Pancreas (tissue), 10 donors: Measurements from ENCODE around the gene SLC6A16. TPM values are rescaled to one million over a fixed set of nuclear protein-coding genes. Genes with fewer than 3 reads are reported as not detected.

Experiments used
- ATAC-seq, 4 donors: fragments of 200-7000 bp; cut with Tn5 transposase; one replicate each; pipeline versions ENCODE4 v1.8.0 to v1.9.1; 2020; ENCODE audit warnings: mild to moderate bottlenecking in 4 of 4, moderate library complexity in 4 of 4
- DNase-seq, 6 donors: peaks; one replicate each; pipeline ENCODE4 v3.0.0-alpha.2; 2020
- FAIRE-seq: peaks from 2 replicates; lab custom pipeline; 2012; peaks lifted over from hg19 to GRCh38; lab: Jason Lieb, UNC
- H3K27ac ChIP-seq, 4 donors: fragments of 200-600 bp; sonication (generic); 1 replicate in 3 of 4; 2 replicates in 1 of 4; pipeline versions ENCODE4 v1.5.0 to v1.8.0; 2020
- H3K27me3 ChIP-seq, 4 donors: fragments of 200-600 bp; one replicate each; pipeline ENCODE4 v1.8.0; 2021
- H3K36me3 ChIP-seq, 3 donors: fragments of 200-600 bp; sonication (generic) in 1 of 3; one replicate each; pipeline versions ENCODE4 v1.5.0 to v1.8.0; 2020 to 2021
- H3K4me1 ChIP-seq, 3 donors: fragments of 200-600 bp; one replicate each; pipeline ENCODE4 v1.8.0; 2021
- H3K4me3 ChIP-seq, 4 donors: fragments of 200-600 bp; sonication (generic) in 2 of 4; one replicate each; pipeline versions ENCODE4 v1.5.0 to v1.8.0; 2020 to 2021
- H3K9me3 ChIP-seq, 4 donors: fragments of 200-600 bp; one replicate each; pipeline ENCODE4 v1.8.0; 2021
- WGBS, 2 donors: extraction: QIAGEN DNeasy Blood & Tissue Kit; methylation state at CpG; one replicate each; pipeline ENCODE4 v1.1.7; 2013; 5-methylcytosine and 5-hydroxymethylcytosine counted together
- intact Hi-C, 3 donors: fragments of 100-400 bp; cut with DNase I; formaldehyde crosslinking; loops; one replicate each; pipeline versions ENCODE4 v1.11.1 to v1.14.2; 2022
- polyA plus RNA-seq, 2 donors: library from polyadenylated mRNA; stranded (reverse); fragments of 200-250 nt; gene quantifications; one replicate each; pipeline ENCODE4 v1.2.3, GENCODE V29; 2013
- total RNA-seq, 6 donors: library from RNA; stranded (reverse); fragmentation: NEBNext Ultra II Directional in 4 of 6; extraction: Animal tissue kit (Norgen Biotek cat#: 25700) in 4 of 6; gene quantifications; one replicate each; pipeline versions ENCODE4 v1.2.1 to v1.2.4, GENCODE V29; 2021 to 2023
- TF ChIP-seq, protein P1 (sequence below), 4 donors: fragments of 200-600 bp; sonication (generic) in 3 of 4; IDR thresholded peaks; one replicate each; pipeline versions ENCODE4 v1.5.0 to v1.8.0; 2021; ENCODE audit warnings: antibody characterized with exemption in 4 of 4
- donor health status: healthy with polysubstance abuse.
- donor health status: DM: no; HTN: no; CAD: no; lungs with moderate emphysema.
- donor health status: DM: no; HTN: no; CAD: no.
- donor health status: control.
- donor health status: control.
- donor health status: Bipolar disorder and iron deficiency.
- donor health status: DM: yes; HTN: yes; CAD: no.
- donor health status: DM: no; HTN: no; CAD: no.
- donor health status: DM: no; HTN: no; CAD: no.
- donor health status: DM: yes; HTN: yes; CAD: no.

The SLC6A16 gene
- total and polyA plus RNA-seq, 8 donors: 1.5 to 5.9 (median 3.2) TPM

DNA sequence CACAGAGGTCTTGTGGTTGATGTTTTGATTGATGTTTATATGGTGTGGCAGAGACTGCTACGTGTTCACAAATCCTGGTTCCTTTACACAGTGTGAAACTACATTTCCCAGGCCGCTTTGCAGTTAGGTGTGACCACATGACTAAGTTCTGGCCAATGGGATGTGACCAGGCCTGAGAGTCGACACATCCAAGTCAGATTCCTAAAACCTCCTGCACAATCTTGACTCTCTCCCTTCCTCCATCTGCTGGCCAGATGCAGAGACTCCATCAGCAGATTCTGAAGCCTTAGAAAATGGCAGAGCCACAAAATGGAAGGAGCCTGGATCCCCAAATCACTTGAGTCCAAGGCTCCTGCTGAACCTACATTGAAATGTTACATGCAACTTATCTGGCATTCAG is 22.8 kb upstream of the SLC6A16 start:
- Histone ChIP-seq H3K27me3 (no peaks in the 10 kb centered on the region), H3K4me1 (peaks cover 0 to 4% (median 0%) of the 10 kb centered on the region in 3 donors), H3K27ac (no peak overlapping the region), H3K9me3 (no peaks in the 10 kb centered on the region), H3K4me3 (no peak overlapping the region), H3K36me3 (peaks cover 0 to 19% (median 10%) of the 10 kb centered on the region in 3 donors)
- no peak for FAIRE-seq
- DNase-seq: peak in 2 of 6 donors; percentile 3 to 48
- ATAC-seq: peak; percentile 57 to 85 (median 68)
- TF ChIP-seq, protein P1, sequence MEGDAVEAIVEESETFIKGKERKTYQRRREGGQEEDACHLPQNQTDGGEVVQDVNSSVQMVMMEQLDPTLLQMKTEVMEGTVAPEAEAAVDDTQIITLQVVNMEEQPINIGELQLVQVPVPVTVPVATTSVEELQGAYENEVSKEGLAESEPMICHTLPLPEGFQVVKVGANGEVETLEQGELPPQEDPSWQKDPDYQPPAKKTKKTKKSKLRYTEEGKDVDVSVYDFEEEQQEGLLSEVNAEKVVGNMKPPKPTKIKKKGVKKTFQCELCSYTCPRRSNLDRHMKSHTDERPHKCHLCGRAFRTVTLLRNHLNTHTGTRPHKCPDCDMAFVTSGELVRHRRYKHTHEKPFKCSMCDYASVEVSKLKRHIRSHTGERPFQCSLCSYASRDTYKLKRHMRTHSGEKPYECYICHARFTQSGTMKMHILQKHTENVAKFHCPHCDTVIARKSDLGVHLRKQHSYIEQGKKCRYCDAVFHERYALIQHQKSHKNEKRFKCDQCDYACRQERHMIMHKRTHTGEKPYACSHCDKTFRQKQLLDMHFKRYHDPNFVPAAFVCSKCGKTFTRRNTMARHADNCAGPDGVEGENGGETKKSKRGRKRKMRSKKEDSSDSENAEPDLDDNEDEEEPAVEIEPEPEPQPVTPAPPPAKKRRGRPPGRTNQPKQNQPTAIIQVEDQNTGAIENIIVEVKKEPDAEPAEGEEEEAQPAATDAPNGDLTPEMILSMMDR (IDR thresholded peaks at IDR 0.05): no peak
- 70 to 77% methylated on average over 3 of the region's 3 CpGs for WGBS, 2 donors
- intact Hi-C loops: no loop called here

DNA sequence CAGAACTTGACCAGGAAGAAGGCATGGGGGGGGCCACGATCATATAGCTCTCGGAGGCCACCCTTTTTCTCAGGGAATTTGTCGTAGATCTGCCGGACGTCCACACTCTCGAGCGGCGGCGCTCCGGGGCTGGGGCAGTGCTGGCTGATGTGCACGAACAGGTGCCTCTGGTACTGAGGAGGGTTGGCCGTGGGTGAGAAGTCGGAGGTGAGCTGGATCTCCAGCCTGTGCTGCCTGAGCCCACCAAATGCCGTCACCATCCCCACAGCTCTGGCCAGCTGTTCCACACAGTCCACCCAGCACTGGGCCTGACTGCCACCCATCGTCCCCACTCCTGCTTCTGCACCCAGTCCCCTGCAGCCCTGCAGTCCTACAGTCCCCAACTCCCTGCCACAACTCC is 22.2 kb upstream of the SLC6A16 start:
- whole genome bisulfite sequencing, 2 donors: 97% methylated on average over 15 of the region's 15 CpGs
- peaks cover 0 to 4% (median 0%) of the 10 kb centered on the region in 3 donors for H3K4me1 ChIP-seq
- ATAC-seq: no peak
- intact Hi-C loops: no loop called here
- H3K9me3 ChIP-seq: no peaks in the 10 kb centered on the region
- H3K27ac ChIP-seq: no peak overlapping the region
- DNase-seq: peak in 1 of 6 donors; percentile 57
- TF ChIP-seq, protein P1 (IDR thresholded peaks at IDR 0.05): no peak
- H3K36me3 ChIP-seq: peaks cover 0 to 26% (median 10%) of the 10 kb centered on the region in 3 donors
- no peaks in the 10 kb centered on the region for H3K27me3 ChIP-seq
- no peak for FAIRE-seq
- H3K4me3 ChIP-seq: no peak overlapping the region

DNA sequence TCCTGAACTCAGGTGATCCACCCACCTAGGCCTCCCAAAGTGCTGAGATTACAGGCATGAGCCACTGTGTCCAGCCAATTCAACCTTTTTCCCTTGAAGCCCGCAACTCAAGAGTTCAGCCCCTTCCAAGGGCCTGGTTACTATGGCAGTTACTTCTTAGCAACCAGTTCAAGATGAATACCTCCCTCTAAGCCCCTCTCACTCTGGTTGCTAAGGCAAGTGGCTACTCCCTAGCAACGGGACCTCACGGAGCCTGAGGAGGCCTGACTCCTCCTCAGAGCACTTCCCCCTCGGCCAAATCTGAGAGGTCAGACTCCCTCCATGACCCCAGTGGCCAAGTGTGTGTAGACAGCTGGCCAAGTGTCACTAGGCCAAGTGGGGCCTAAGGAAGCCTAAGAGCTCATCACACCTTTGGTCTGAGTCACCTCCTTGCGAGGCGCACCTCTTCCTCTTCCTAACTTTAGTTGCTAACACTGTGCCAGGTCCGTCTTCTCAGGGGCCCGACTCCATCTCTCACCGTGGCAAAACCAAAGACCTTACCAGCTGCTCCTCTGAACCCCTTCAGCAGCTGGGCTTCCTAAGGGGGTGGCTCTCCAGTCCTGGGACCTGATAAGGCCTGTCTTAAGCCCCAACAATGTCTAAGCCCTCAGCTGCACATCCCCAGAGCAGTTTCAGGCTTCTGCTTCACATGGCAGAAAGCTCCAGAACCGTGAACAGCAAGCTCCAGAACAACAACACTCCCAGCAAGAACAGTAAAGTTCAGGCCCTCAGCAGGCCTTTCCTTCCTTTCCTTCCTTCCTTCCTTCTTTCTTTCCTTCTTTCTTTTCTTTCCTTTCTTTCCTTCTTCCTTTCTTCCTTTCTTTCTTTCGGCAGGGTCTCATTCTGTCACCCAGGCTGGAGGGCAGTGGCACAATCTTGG is 19.8 kb upstream of the SLC6A16 start:
- FAIRE-seq (no peak), ATAC-seq (no peak), DNase-seq (peak in 2 of 6 donors; percentile 12 to 25)
- Histone ChIP-seq H3K36me3 (peaks cover 0 to 29% (median 10%) of the 10 kb centered on the region in 3 donors), H3K4me3 (no peak overlapping the region), H3K27me3 (no peaks in the 10 kb centered on the region), H3K4me1 (peaks cover 0 to 10% (median 0%) of the 10 kb centered on the region in 3 donors), H3K27ac (no peak overlapping the region), H3K9me3 (no peaks in the 10 kb centered on the region)
- intact Hi-C loops: no loop called here
- TF ChIP-seq, protein P1 (IDR thresholded peaks at IDR 0.05): no peak
- 91% methylated on average over 11 of the region's 11 CpGs for WGBS, 2 donors

DNA sequence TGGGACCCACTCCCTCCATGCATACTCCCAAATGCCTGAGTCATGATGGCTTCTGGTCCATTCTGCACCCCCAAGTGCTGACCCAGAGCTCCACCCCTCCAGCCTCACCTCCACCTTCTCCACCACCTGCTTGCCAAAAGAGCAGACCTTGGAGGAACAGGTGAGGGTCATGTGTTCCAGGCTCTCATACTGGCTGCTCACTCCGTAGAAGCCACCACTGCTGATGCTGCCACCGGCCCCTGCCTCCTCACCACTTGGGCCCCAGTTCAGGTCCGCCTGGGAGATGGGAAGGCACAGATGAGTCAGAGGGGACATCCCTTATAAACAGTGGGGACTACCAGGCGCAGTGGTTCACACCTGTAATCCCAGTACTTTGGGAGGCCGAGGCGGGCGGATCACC is 18.1 kb upstream of the SLC6A16 start:
- H3K9me3 ChIP-seq: no peaks in the 10 kb centered on the region
- no peak overlapping the region for H3K4me3 ChIP-seq
- no peak overlapping the region for H3K27ac ChIP-seq
- H3K27me3 ChIP-seq: no peaks in the 10 kb centered on the region
- DNase-seq (peak in 2 of 6 donors; percentile 21 to 42), FAIRE-seq (no peak), ATAC-seq (no peak)
- peaks cover 0 to 29% (median 10%) of the 10 kb centered on the region in 3 donors for H3K36me3 ChIP-seq
- intact Hi-C loops: no loop called here
- H3K4me1 ChIP-seq: peaks cover 0 to 6% (median 0%) of the 10 kb centered on the region in 3 donors
- TF ChIP-seq, protein P1 (IDR thresholded peaks at IDR 0.05): no peak
- WGBS, 2 donors: 90 to 96% methylated on average over 6 to 7 of the region's 7 CpGs
